GM18526 (cell line): Measurements from ENCODE around the gene INTS13.

Experiments used
- POLR2A ChIP-seq: IDR thresholded peaks from 3 replicates; pipeline ENCODE4 v1.6.1; 2011; ENCODE audit not compliant: insufficient read length; ENCODE audit errors: extremely low read depth

Gene INTS13

DNA sequence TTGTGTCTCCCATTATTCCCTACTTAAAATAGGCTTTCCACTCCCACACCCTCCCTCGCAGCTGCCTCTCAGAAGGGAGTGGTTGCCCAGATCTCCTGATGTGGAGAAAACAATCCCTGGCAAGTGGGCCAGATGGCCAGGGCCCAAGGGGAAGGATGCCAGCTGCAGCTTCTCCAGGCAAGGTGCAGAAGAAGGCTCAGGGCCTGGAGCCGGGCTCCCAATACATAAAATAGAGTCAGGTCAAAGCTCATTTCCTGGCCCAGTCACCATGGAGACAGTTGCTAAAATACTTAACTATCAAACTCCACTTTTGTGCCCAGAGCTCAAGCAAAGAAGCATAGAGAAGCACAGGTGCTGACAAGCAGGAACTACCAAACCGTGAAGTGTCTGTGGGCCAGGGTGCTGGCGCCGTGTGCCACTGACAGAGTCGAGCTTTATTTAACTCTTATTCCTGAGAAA lies 59.1 kb downstream of the INTS13 start:
- no peak for TF ChIP-seq POLR2A

DNA sequence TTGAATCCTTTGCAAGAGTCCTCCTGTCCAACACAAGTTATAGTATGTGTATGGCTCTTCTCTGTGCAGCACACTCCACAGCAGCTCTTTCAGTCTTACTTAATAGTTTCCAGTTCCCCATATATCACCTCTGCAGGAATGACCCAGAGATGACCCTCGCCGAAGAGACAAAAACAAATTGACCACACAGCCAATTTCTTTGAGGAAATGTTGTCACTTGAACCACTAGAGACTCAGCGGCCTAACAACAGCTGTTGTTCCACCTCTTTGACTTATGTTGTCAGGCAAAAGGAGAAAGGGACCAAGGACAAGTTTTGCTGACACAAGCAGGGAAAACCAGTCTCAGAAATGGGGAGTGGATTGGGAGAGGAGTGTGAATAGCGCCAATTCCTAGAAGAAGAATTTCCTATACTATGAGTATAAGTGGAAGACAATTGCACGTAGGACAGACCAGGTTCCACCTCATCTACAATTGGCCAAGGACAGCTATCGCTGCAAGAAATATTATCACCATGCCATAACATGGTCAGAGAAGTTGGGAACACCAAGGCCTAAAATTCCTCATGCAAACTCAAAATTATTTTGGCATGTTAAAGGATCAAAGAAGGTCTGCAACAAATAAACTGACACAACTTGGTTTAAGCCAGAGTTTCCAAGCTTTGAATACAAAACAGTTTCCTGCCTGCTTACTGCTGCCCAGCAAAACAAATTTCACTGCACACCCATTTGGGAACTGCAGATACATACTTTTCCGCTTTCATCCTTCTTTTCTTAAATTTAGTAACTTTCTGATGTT lies 63.1 kb downstream of the INTS13 start:
- TF ChIP-seq POLR2A: no peak

DNA sequence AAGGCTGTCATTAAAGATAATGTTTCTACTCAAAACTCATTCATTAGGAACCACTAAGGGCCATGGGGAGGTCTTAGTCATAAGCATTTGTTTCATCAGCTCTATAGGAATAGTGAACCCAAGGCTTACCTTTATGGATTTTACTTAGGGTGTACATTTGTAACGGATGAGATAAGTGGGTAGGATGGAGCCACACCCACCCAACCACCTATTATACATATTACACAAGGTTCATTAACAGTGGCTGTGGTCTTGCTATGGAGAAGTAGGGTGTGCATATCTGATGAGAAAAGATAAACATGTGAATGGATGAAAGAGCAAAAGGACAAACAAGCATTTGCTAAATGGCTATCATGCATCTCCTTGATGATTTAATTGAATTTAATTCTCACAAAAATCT lies 65.2 kb downstream of the INTS13 start:
- no peak for TF ChIP-seq POLR2A

- TF ChIP-seq POLR2A: no peak
These were observed 65.8 kb downstream of the INTS13 start for GRCh38 chr12:26871985-26872384.

- TF ChIP-seq POLR2A: no peak
These were observed 67.0 kb downstream of the INTS13 start for GRCh38 chr12:26870491-26871419.

DNA sequence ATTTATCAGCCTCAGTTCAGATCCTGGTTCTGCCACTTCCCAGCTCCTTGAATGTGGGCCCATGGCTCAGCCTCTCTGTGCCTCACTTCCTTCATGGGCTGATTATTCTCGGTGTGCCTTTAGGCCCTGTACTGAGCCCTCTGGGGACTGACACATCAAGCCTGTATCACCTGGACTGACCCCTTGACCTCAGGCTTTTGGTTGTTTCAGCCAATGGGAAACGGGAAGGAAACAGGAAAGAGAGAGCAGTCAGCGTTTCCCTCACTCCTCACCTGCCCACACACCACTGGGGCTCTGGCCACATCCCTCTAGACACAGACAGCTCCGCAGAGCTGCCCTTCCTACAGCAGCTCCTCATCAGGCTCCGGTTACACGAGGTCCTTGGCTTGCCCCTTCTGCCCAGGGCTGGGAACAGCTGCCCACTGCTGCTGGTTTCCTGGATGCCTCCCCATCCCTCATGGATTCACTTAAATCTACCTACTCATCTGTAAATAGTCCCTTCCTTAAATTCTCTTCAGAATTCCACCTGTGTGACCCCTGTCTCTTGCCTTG lies 67.8 kb downstream of the INTS13 start:
- TF ChIP-seq POLR2A: no peak

DNA sequence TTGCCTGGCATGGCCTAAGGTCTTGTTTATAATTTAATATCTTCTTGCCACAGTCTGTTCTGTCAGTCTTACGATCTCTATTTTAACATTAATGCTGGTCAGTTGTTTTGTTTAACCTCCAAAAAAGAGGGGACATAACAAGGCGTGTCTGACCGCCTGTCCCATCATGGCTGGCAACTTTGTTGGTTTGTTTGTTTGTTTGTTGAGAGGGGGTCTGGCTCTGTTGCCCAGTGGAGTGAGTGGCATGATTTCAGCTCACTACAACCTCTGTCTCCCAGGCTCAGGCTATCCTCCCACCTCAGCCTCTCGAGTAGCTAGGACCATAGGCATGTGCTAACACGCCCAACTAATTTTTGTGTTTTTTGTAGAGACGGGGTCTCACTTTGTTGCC lies 68.7 kb downstream of the INTS13 start:
- TF ChIP-seq POLR2A: no peak

DNA sequence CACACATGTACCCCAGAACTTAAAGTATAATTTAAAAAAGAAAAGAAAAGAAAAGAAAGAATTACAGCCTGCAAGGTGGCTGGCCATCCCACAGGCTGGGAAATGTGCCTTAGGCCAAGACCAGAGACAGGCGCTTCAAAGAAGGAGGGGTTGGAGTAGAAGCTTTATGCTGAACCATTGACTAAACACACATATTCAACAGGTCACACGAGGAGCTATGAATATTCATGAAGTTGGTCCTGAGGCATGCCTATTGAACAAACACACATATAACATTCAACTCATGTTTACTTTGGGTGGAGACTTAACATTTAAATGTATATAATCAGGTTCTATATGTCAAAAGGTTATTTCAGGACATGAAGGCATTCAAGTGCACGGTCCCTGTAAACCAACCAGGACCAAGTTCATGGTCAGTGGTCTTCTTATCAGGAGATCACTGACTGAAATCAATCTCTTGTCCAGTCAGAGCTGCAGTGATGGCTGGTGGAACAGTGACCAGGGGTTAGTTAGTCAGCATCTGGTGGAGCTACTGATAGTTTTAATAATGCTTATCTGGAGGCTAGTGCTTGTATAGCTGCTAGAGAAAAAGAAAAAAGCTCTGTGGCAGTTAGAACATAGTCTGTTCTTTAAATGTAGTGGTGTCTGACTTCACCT lies 69.2 kb downstream of the INTS13 start:
- TF ChIP-seq POLR2A: no peak

DNA sequence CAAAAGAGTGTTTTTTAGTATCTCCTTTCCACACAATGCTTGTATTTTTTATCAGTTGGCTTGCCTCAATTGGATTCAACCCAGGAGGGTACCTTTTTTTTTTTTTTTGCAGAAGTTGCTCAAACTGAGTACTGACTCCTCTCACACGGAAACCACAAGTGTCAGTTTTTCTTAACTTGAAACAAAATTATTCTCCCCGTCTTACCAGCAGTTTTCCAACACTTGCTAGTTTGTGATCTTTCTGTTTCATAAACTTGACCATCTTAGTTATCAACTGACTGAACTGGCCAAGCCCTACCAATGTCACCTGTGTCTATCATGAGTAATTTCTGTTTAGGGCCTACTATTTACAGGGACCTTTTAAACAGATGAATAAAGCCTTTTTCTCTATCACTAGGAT lies 70.7 kb downstream of the INTS13 start:
- no peak for TF ChIP-seq POLR2A

DNA sequence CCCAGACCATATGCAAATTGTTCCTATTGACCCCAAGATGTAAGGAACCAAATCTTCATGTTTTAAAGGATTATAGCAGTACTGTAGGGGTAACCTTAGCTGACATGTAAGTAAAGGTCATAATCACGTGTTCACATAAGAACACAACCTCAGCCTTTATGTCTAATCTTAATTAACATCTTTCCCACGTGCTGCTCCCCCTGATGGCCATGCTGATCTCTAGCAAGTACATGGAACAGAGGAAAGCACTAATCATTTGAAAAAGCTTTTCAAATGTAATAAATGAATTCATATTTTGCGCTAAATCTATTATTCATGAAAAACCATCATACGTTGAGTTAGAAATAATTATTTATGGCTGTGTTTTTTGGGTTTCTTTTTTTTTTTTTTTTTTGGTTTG lies 74.3 kb downstream of the INTS13 start:
- TF ChIP-seq POLR2A: no peak

DNA sequence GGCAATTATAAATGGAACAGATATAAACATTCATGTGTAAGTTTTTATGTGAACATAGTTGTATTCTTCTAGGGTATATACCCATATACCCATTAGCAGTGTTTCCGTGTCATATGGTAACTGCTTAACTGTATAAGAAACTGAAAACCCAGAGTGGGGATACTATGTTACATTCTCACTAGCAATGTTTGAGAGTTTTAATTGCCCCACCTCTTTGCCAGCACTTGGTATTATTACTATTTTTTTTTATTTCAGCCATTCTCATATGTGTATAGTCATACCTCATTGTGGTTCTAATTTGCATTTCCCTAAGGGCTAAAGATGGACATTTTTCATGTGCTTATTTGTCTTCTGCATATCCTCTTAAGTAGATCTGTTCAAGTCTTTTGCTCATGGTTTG lies 76.1 kb downstream of the INTS13 start:
- no peak for TF ChIP-seq POLR2A

DNA sequence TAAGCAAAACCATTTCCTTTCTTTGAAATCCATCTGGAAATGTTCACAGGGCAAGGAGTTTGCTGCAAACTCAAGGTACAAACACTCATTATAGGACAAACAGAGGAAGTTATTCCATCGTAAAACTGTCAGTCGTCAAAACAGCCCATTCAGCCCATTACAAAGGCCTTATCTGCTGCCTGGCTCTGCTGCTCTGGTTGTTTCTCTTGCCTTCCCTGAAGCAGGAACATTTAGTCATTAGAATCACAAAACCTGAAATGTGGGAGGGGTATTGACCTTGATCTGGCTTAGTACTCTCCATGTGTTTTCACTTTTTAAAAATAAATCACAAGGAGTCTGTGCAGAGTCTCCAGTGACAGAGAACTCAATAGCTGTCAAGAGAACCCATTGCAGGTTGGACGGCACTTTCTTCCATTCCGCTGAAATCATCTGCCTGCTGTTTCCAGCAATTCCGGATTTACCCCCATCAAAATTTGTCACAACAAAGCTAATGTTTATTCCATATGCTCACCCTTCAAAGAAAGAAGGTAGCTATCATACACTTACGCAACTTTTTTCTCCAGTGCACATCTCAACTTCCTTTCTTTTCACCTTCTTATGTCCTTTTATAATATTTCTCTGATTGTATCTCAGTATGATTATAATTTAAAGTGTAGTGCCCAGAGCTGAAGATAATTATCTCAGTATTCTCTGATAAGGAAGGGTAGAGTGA lies 80.2 kb downstream of the INTS13 start:
- TF ChIP-seq POLR2A: no peak

- no peak for TF ChIP-seq POLR2A
These were observed 82.4 kb downstream of the INTS13 start for GRCh38 chr12:26855337-26855736.
